NCI-H2196 treated with DMSO at 0.1 percent for 48 hours (cell line): Measurements from ENCODE around the gene DRGX.

Experiments used
- DNase-seq: peaks from one replicate; lab custom pipeline; 2025; ENCODE audit not compliant: unreplicated experiment; lab: John Stamatoyannopoulos, UW

Gene DRGX

DNA sequence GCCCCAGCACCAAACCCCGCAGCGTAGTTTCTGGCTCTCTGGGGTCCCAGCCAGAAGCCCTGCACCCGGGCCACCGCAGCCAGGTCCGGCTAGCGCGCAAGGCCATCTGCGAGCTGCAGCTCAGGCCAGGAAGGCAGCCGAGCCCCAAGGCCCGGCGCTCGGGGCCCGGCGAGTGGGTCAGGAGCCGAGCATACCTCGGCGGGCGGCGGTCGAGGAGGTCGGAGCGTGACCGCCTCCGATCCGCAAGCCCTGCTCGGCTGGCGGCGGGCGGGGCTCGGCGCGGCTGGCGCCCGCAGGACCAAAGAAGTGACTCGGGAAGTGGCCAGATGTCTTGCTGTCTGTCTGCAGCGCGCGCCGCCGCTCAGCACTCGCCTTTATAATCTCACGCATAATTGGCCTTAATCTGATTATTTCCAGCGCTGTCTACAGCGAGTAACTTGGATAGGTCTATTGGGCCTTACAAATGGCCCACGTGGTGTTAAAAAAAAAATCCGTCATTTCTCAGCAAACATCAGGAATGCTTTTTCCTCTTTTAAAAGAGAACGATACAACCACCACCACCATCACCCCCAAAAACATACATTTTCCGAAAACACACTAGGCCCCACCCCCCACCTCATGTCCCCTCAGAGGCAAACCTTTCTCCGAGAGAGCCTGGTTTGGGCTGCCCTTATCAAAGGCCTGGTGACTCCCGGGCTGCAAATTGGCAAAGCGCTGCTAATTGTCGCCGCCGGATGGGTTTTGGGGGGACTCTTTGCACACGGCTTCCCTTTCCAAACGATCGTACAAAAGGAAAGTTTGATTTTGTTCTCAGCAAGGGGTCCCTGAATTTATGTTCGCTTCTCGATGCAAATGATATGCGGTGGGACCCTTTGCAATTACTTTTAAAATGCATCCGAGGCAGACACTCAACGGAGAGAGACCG is at the start of gene DRGX:
Gene DRGX, minus strand, starts transcription at position 349 of the 925 bp plus-strand sequence. CDS start 649 bp downstream, outside the sequence.
- no peak for DNase-seq

- no peak for DNase-seq
These were observed 48.5 kb upstream of the DRGX start for GRCh38 chr10:49444349-49444748.

- no peak for DNase-seq
These were observed 47.0 kb upstream of the DRGX start for GRCh38 chr10:49442863-49443262.

- no peak for DNase-seq
These were observed 45.9 kb upstream of the DRGX start for GRCh38 chr10:49441488-49442476.

DNA sequence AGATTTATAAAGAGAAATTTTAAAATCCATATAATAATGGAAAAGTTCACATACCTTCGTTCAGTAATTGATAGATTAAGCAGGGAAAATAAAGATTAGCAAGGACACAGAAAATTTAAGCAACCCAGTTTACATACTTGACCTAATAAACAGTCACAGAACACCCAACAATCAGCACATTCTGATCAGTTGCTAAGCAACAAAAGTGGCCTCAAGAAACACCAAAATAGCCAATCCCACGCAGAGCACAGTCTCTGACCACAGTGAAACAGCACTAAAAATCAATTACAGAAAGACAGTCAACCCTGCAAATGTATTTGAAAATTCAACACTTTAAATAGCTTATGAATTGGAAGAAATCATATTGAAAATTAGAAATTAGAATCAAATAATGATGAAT is 39.3 kb upstream of the DRGX start:
- no peak for DNase-seq

- no peak for DNase-seq
These were observed 37.2 kb upstream of the DRGX start for GRCh38 chr10:49433069-49433468.

- DNase-seq: no peak
These were observed 35.5 kb upstream of the DRGX start for GRCh38 chr10:49431426-49431825.

DNA sequence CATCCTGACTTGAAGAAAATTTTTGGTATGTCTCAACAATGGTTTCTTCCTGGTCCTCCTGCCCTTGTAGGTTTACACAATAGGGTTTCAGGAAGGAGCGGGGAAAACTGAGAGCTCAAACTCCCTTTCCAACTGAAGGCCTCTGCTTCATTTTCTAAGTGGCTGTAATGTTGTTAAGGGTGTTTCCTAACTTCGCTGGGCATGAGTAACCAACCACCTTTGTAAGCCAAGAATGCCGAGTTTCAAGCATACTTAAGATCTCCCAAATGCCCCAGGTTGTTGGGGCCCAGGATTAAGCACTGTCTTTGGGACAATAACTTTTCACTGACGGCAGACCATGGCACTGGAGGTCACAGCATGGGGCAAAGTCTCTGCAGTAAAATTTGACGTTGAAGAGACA is 33.6 kb upstream of the DRGX start:
- no peak for DNase-seq

- no peak for DNase-seq
These were observed 30.8 kb upstream of the DRGX start for GRCh38 chr10:49426490-49427360.

GRCh38 chr10:49419005-49419404 is 23.1 kb upstream of the DRGX start:
- no peak for DNase-seq

DNA sequence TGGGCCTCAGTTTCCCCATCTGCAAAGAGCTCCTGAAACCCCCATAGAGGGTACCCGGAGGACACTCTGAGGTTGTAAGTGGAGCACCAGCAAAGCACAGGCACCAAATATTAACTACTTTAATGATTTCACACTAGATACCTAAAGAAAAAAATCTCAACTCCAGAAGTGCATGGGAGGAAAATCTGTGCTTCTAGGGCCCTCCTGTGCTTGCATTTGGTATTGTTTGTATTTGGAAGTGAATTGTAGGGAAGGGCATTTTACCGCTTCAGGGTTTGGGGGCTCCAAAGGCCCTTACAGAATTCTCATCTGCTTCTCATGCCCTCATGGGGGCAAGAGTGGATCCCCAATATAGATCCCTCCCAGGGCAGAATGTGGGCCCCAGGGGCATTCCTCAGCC is 22.4 kb upstream of the DRGX start:
- no peak for DNase-seq

GRCh38 chr10:49418053-49418326 is 22.1 kb upstream of the DRGX start:
- DNase-seq: no peak

DNA sequence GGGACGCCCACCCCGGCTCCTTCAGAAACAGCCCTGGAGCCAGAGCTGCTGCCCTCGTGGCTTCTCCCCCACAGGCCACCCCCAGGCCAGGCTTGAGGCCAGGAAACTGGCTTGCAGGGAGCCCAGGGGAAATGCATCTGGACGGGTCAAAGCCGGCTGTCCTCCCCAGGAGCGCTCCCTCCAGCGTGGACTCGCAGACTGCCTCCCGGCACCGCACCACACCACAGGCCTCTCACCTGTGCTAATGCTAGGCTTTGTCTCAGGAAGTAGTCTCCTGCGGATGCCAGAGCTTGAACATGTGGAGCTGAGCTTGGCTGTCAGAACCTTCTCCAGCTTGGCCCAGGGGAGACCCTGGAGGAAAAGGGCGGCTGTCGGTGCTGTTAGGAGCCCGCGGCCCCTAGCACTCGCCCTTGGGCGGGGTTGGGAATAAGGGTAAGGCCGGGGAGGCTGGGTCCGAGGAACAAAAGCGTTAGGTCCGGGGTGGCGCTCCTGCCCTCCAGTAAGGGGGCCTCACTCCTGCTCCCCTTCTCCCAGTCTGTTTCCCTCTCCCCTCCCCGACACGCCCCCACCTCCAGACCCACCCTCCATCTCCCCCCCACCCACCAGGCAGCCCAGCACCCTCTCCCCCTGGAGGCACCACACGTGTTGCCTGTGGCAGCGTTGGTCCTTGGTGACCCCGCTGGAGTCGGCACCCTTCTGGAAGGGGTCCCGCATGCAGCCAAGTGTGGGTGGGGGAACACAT is 21.6 kb upstream of the DRGX start:
- DNase-seq: no peak

- DNase-seq: no peak
These were observed 20.0 kb upstream of the DRGX start for GRCh38 chr10:49415846-49416245.

DNA sequence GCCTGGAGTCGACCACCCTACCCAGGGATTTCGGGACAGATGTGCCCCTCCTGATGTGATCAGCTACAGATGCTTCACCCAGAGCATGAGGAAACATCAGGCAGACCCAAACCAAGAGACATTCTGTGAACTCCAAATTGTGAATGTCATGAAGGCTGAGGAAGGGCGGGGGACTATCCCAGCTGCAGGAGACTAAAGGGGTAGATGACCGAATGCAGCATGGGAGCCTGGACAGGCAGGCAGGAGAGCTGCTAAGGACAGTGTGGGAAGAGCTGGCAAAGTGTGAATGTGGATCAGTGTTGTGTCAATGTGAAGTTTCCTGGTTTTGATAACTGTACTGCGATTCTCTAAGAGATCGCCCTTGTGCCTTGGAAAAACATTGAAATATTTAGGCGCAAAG is 19.2 kb upstream of the DRGX start:
- DNase-seq: no peak

GRCh38 chr10:49414496-49414895 is 18.6 kb upstream of the DRGX start:
- DNase-seq: no peak

GRCh38 chr10:49412571-49412970 is 16.7 kb upstream of the DRGX start:
- DNase-seq: no peak

DNA sequence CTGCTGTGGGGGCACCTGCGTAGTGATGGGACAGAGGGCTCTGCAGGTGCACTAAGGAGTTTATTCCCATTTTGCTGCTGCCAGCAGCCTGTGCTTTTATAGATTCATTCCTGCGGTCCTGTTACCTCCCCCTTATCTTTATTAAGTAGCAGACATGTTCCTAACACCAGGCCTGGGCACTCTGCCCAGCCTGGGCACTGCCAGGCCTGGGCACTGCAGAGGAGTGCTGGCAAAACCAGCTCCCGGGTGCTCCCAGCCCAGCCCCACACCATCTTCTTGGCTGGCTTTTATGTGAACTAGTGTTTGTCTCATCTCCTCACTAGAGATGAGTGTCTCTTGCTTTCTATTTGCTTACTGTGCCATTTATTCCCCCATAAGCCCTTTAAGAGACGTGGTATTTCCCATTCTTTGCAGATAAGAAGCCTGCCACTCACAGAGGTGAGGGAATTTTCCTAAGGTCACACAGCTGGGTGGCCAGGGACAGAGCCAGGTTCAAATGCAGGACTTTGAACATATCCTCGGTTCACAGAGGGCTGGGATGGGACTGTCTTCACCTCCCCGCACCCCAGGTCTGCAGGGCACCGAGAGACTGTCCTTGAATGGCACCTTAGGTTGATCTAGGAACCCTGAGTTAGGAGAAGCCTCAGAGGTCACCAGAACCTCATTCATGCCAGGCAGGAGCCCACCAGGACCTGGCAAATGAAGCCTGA is 14.6 kb upstream of the DRGX start:
- DNase-seq: no peak

DNA sequence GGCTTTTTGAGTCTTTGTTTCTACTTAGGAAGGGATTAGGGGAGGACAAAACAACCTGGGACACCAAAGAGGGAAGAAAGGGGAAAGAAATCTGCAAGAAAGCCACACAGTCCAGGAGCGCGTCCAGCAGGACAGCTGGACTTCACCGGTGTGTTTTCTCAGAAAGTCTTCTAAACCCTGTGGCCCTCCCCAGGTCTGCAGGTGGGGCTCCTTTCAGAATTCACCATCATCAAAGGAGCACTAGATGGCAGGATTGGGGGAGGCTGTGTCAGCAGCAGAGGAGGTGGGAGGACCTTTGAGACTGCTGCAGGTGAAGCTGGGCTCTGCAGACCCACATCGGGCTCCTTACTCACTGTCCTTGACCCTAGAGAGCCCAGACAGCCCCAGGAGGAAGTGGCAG is 13.9 kb upstream of the DRGX start:
- DNase-seq: no peak
